GM12878 (cell line): ENCODE measurements around the gene USH2A. TPM values are rescaled to one million over a fixed set of nuclear protein-coding genes. Genes with fewer than 3 reads are reported as not detected.

Source experiments
- ATAC-seq: fragments of 200-7000 bp; cut with Tn5 transposase; 3 replicates; pipeline ENCODE4 v1.9.1; 2020; ENCODE audit warnings: mild to moderate bottlenecking, moderate library complexity
- BruUV-seq: library from RNA; stranded (reverse); fragments of 400-500 nt; replicated peaks from 2 replicates; lab custom pipeline; 2021; lab: Mats Ljungman, UMichigan
- CTCF ChIA-PET: fragments of 300-600 bp; sonication (Branson Sonifier 250); formaldehyde crosslinking; extraction: SDS; loops from one replicate; lab custom pipeline; 2021; ENCODE audit warnings: inconsistent platforms; lab: Yijun Ruan, JAX
- POLR2A ChIA-PET: fragments of 350-600 bp; formaldehyde crosslinking; extraction: SDS; loops from one replicate; lab custom pipeline; 2021; ENCODE audit warnings: inconsistent platforms; lab: Charles Lee
- RAD21 ChIA-PET: fragments of 300-600 bp; sonication (Branson Sonifier 250); formaldehyde crosslinking; loops from one replicate; lab custom pipeline; 2023; ENCODE audit warnings: antibody characterized with exemption; ENCODE audit not compliant: unreplicated experiment; lab: Charles Lee
- SMC1A ChIA-PET: fragments of 300-600 bp; sonication (Branson Sonifier 250); formaldehyde crosslinking; loops from one replicate; lab custom pipeline; 2023; ENCODE audit not compliant: unreplicated experiment, uncharacterized antibody; lab: Charles Lee
- DNase-seq: peaks from one replicate; pipeline ENCODE4 v3.0.0-alpha.2; 2011; ENCODE audit warnings: low read depth, low spot score
- FAIRE-seq: peaks from 3 replicates; lab custom pipeline; 2011; peaks lifted over from hg19 to GRCh38; lab: Jason Lieb, UNC
- H2AFZ ChIP-seq: 2 replicates; pipeline ENCODE4 v1.6.0; 2011; ENCODE audit warnings: low read depth, low read length, control low read depth; ENCODE audit not compliant: control insufficient read depth
- H3K27ac ChIP-seq: 2 replicates; pipeline ENCODE4 v1.5.1; 2011; ENCODE audit warnings: control low read depth; ENCODE audit not compliant: control insufficient read depth, insufficient read depth
- H3K27me3 ChIP-seq, 2 experiments: replicated peaks in 1 of 2; 2 replicates each; pipeline versions ENCODE4 v1.6.0 to v1.6.1; 2011; ENCODE audit warnings: low read length in 1 of 2; ENCODE audit not compliant: control insufficient read depth in 2 of 2, insufficient read depth in 2 of 2
- H3K36me3 ChIP-seq, 2 experiments: 2 replicates each; pipeline ENCODE4 v1.5.1; 2011; ENCODE audit warnings: low read length in 1 of 2; ENCODE audit not compliant: control insufficient read depth in 2 of 2, insufficient read depth in 2 of 2
- H3K4me1 ChIP-seq: 2 replicates; pipeline ENCODE4 v1.6.1; 2011; ENCODE audit warnings: mild to moderate bottlenecking, low read length, moderate library complexity, mixed read lengths; ENCODE audit not compliant: control insufficient read depth, insufficient read depth
- H3K4me2 ChIP-seq: 2 replicates; pipeline ENCODE4 v1.6.0; 2011; ENCODE audit warnings: control low read depth; ENCODE audit not compliant: control insufficient read depth, insufficient read depth
- H3K4me3 ChIP-seq: fragments of 200-600 bp; sonication (generic); 2 replicates; pipeline ENCODE4 v1.5.1; 2016
- H3K79me2 ChIP-seq: 2 replicates; pipeline ENCODE4 v1.6.0; 2011; ENCODE audit warnings: low read length; ENCODE audit not compliant: control insufficient read depth, insufficient read depth
- H3K9ac ChIP-seq: 2 replicates; pipeline ENCODE4 v1.8.0; 2011; ENCODE audit warnings: low read length, control low read depth, mixed read lengths; ENCODE audit not compliant: control insufficient read depth, insufficient read depth
- H3K9me3 ChIP-seq: replicated peaks from 3 replicates; pipeline ENCODE4 v1.5.1; 2011; ENCODE audit warnings: mild to moderate bottlenecking, low read length; ENCODE audit not compliant: control insufficient read depth, insufficient read depth
- H4K20me1 ChIP-seq: 2 replicates; pipeline ENCODE4 v1.6.0; 2011; ENCODE audit not compliant: control insufficient read depth, insufficient read depth
- IKZF2 ChIP-seq, 2 experiments: fragments of 450-650 bp; IDR thresholded peaks; 2 replicates each; pipeline ENCODE4 v1.6.1; 2017; ENCODE audit warnings: mild to moderate bottlenecking in 2 of 2, moderate library complexity in 2 of 2
- RAD51 ChIP-seq: fragments of 450-650 bp; IDR thresholded peaks from 2 replicates; pipeline ENCODE4 v1.6.1; 2016; ENCODE audit warnings: moderate library complexity, mild to moderate bottlenecking, inconsistent platforms
- ZNF622 ChIP-seq: fragments of 450-650 bp; IDR thresholded peaks from 2 replicates; pipeline ENCODE4 v1.6.1; 2017; ENCODE audit warnings: mild to moderate bottlenecking, inconsistent platforms
- ZNF687 ChIP-seq: fragments of 450-650 bp; IDR thresholded peaks from 2 replicates; pipeline ENCODE4 v1.6.1; 2017; ENCODE audit warnings: mild to moderate bottlenecking, moderate library complexity
- WGBS: methylation state at CpG from one replicate; pipeline ENCODE4 v1.1.6; 2016; ENCODE audit warnings: low lambda C conversion rate; ENCODE audit not compliant: insufficient replicate concordance, insufficient coverage; ENCODE audit errors: missing lambda C conversion rate; 5-methylcytosine and 5-hydroxymethylcytosine counted together
- in situ Hi-C: fragments of 300-500 bp; cut with MboI; formaldehyde crosslinking; loops from 9 replicates; pipeline ENCODE4 v1.14.3; 2018; ENCODE audit warnings: mixed read lengths
- intact Hi-C: fragments of 100-400 bp; cut with micrococcal nuclease; formaldehyde crosslinking; loops from one replicate; pipeline ENCODE4 v1.14.2; 2022; ENCODE audit not compliant: unreplicated experiment
- polyA plus RNA-seq, 11 experiments: library from polyadenylated mRNA; depleted of rRNA in 4 of 11; unstranded in 6 of 11; stranded (reverse) in 5 of 11; fragments of >200 nt; fragmentation: Nextera tagmentation in 4 of 11; fragmentation: Illumina TruSeq in 1 of 11; extraction: Ambion mirVana in 4 of 11; extraction: Trizol in 1 of 11; gene quantifications; 1 replicate in 1 of 11; 2 replicates in 10 of 11; pipeline versions ENCODE4 v1.2.1 to v1.2.3, GENCODE V29; 2011 to 2016; ENCODE audit warnings: inconsistent platforms in 2 of 11, missing spikeins in 2 of 11, low read depth in 1 of 11
- total RNA-seq, 4 experiments: library from RNA; depleted of rRNA in 3 of 4; stranded (reverse); fragments of >200 nt in 3 of 4; fragmentation: Illumina TruSeq in 1 of 4; extraction: Trizol in 1 of 4; gene quantifications; 2 replicates each; pipeline versions ENCODE4 v1.2.1 to v1.2.3, GENCODE V29; 2013 to 2021
- TF ChIP-seq, protein P1 (sequence below): fragments of 150-350 bp; IDR thresholded peaks from 2 replicates; pipeline ENCODE4 v1.6.1; 2016; ENCODE audit warnings: low read depth, low read length

The USH2A gene
- total and polyA plus RNA-seq, 10 of the 15 experiments (the other 5 are each of a cell fraction or from before 2014, with no cell fraction given): under 0.01 to 0.20 (median 0.01) TPM; not detected in 2

- Histone ChIP-seq H3K27ac (no peak overlapping the region), H3K79me2 (no peaks in the 10 kb centered on the region), H3K9ac (no peak overlapping the region), H3K4me3 (no peak overlapping the region), H3K4me2 (no peak overlapping the region), H4K20me1 (no peaks in the 10 kb centered on the region)
- DNase-seq (no peak), FAIRE-seq (no peak)
- RAD21 ChIA-PET: interaction anchor here (1.8 kb wide), 1 partner anchor 27 kb away, joined by 7 read pairs; no protein-coding TSS in a partner anchor
- no TSS peak for BruUV-seq
- SMC1A ChIA-PET: interaction anchor here (0.9 to 9.3 kb wide), 2 partner anchors 30 to 52 kb away, joined by 3 to 60 read pairs; no protein-coding TSS in a partner anchor
- intact Hi-C loops (no loop called here), in situ Hi-C loops (no loop called here)
- POLR2A ChIA-PET: interaction anchor here (1.2 kb wide), 1 partner anchor 13 kb away, joined by 4 read pairs; no protein-coding TSS in a partner anchor
- CTCF ChIA-PET: no interaction called here
- peak; percentile 36; the same call in 1 of the 2 replicates for TF ChIP-seq RAD51
- no peak for TF ChIP-seq ZNF622
- peak; percentile 35; the same call in 1 of the 2 replicates for TF ChIP-seq ZNF687
- peak in 1 of 2 experiments; percentile 49; a peak in 1 of 4 replicates for TF ChIP-seq IKZF2 (IDR thresholded peaks at IDR 0.05)
- TF ChIP-seq, protein P1, sequence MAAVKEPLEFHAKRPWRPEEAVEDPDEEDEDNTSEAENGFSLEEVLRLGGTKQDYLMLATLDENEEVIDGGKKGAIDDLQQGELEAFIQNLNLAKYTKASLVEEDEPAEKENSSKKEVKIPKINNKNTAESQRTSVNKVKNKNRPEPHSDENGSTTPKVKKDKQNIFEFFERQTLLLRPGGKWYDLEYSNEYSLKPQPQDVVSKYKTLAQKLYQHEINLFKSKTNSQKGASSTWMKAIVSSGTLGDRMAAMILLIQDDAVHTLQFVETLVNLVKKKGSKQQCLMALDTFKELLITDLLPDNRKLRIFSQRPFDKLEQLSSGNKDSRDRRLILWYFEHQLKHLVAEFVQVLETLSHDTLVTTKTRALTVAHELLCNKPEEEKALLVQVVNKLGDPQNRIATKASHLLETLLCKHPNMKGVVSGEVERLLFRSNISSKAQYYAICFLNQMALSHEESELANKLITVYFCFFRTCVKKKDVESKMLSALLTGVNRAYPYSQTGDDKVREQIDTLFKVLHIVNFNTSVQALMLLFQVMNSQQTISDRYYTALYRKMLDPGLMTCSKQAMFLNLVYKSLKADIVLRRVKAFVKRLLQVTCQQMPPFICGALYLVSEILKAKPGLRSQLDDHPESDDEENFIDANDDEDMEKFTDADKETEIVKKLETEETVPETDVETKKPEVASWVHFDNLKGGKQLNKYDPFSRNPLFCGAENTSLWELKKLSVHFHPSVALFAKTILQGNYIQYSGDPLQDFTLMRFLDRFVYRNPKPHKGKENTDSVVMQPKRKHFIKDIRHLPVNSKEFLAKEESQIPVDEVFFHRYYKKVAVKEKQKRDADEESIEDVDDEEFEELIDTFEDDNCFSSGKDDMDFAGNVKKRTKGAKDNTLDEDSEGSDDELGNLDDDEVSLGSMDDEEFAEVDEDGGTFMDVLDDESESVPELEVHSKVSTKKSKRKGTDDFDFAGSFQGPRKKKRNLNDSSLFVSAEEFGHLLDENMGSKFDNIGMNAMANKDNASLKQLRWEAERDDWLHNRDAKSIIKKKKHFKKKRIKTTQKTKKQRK: no peak
- TF ChIP-seq, all 136 proteins: peak for 3
- ATAC-seq: peak; percentile 37
- no peaks in the 10 kb centered on the region for H3K27me3 ChIP-seq
- no peaks in the 10 kb centered on the region for H3K36me3 ChIP-seq
- H3K9me3 ChIP-seq: no peaks in the 10 kb centered on the region
- H2AFZ ChIP-seq: no peak overlapping the region
- no peaks in the 10 kb centered on the region for H3K4me1 ChIP-seq
- 51% methylated on average over 7 of the region's 7 CpGs for WGBS
Measured at GRCh38 chr1:215637041-215637573, 786.1 kb downstream of the USH2A start.
